Mesothelial cell of epicardium (in vitro differentiated cells): Measurements from ENCODE around the gene GHRL. TPM values are rescaled to one million over a fixed set of nuclear protein-coding genes. Genes with fewer than 3 reads are reported as not detected.

Experiments used
- DNase-seq, 2 experiments: peaks; one replicate each; pipeline ENCODE4 v3.0.0; 2021; ENCODE audit warnings: low spot score in 2 of 2; ENCODE audit not compliant: unreplicated experiment in 2 of 2
- H3K27ac Mint-ChIP-seq: 2 replicates; pipeline ENCODE4 v1.8.0; 2021; ENCODE audit warnings: mixed read lengths
- H3K27me3 Mint-ChIP-seq: 2 replicates; pipeline ENCODE4 v1.8.0; 2021; ENCODE audit warnings: low read depth, mixed read lengths
- H3K36me3 Mint-ChIP-seq: 2 replicates; pipeline ENCODE4 v1.8.0; 2021; ENCODE audit warnings: mixed read lengths
- H3K4me1 Mint-ChIP-seq: 2 replicates; pipeline ENCODE4 v1.8.0; 2021; ENCODE audit warnings: mixed read lengths
- H3K4me3 Mint-ChIP-seq: 2 replicates; pipeline ENCODE4 v1.8.0; 2021; ENCODE audit warnings: mild to moderate bottlenecking, moderate library complexity, mixed read lengths
- H3K9me3 Mint-ChIP-seq: 2 replicates; pipeline ENCODE4 v1.8.0; 2021; ENCODE audit warnings: mixed read lengths
- CTCF ChIP-seq: fragments of 200-600 bp; sonication (generic); IDR thresholded peaks from one replicate; pipeline ENCODE4 v1.5.0; 2021; ENCODE audit warnings: antibody characterized with exemption; ENCODE audit not compliant: unreplicated experiment
- total RNA-seq: library from RNA; stranded (reverse); gene quantifications from 3 replicates; pipeline ENCODE4 v1.2.1, GENCODE V29; 2021

Gene GHRL
- total RNA-seq, 1 donor from 2014 or later, result 0.96 TPM

- H3K27ac Mint-ChIP-seq, result no peak overlapping the region
- no peak for TF ChIP-seq CTCF
- DNase-seq, result no peak
- H3K4me1 Mint-ChIP-seq, result no peaks in the 10 kb centered on the region
- H3K4me3 Mint-ChIP-seq, result no peak overlapping the region
- H3K9me3 Mint-ChIP-seq, result no peaks in the 10 kb centered on the region
- H3K36me3 Mint-ChIP-seq, result peaks cover 6% of the 10 kb centered on the region
- no peaks in the 10 kb centered on the region for H3K27me3 Mint-ChIP-seq
Measured at GRCh38 chr3:10285272-10286132, 7.2 kb downstream of the GHRL start.

- Mint-ChIP-seq H3K4me3 (no peak overlapping the region), H3K9me3 (no peaks in the 10 kb centered on the region), H3K4me1 (no peaks in the 10 kb centered on the region), H3K27ac (no peak overlapping the region), H3K27me3 (no peaks in the 10 kb centered on the region), H3K36me3 (peaks cover 11% of the 10 kb centered on the region)
- TF ChIP-seq CTCF, result no peak
- DNase-seq, result no peak
Measured at GRCh38 chr3:10284496-10284895, 8.3 kb downstream of the GHRL start.

- Mint-ChIP-seq H3K27ac (no peak overlapping the region), H3K4me1 (no peaks in the 10 kb centered on the region), H3K27me3 (no peaks in the 10 kb centered on the region), H3K4me3 (no peak overlapping the region), H3K36me3 (peaks cover 14% of the 10 kb centered on the region), H3K9me3 (no peaks in the 10 kb centered on the region)
- DNase-seq, result no peak
- no peak for TF ChIP-seq CTCF
Measured at GRCh38 chr3:10283638-10284037, 9.1 kb downstream of the GHRL start.

- no peak for DNase-seq
- no peak for TF ChIP-seq CTCF
- Mint-ChIP-seq H3K4me3 (no peak overlapping the region), H3K27ac (no peak overlapping the region), H3K27me3 (no peaks in the 10 kb centered on the region), H3K4me1 (no peaks in the 10 kb centered on the region), H3K36me3 (peaks cover 17% of the 10 kb centered on the region), H3K9me3 (no peaks in the 10 kb centered on the region)
Measured at GRCh38 chr3:10281951-10282350, 10.8 kb downstream of the GHRL start.

- Mint-ChIP-seq H3K4me1 (no peaks in the 10 kb centered on the region), H3K27ac (no peak overlapping the region), H3K4me3 (no peak overlapping the region), H3K9me3 (no peaks in the 10 kb centered on the region), H3K36me3 (peaks cover 19% of the 10 kb centered on the region), H3K27me3 (no peaks in the 10 kb centered on the region)
- TF ChIP-seq CTCF, result no peak
- DNase-seq, result no peak
Measured at GRCh38 chr3:10280571-10280970, 12.2 kb downstream of the GHRL start.
